Kidney (tissue), 14 donors: ENCODE data around the gene GPR52. TPM values are rescaled to one million over a fixed set of nuclear protein-coding genes. Genes with fewer than 3 reads are reported as not detected.
"Not testable (repeated sequence)": the region's sequence is repeated elsewhere in the genome, so short reads cannot be mapped to it uniquely, and the experiment has no call there.

ENCODE experiments used
- DNase-seq, 5 donors: peaks; one replicate each; pipeline ENCODE4 v3.0.0-alpha.2; 2013 to 2020
- FAIRE-seq: peaks from 2 replicates; lab custom pipeline; 2012; peaks lifted over from hg19 to GRCh38; lab: Jason Lieb, UNC
- H3K27ac ChIP-seq, 2 donors: one replicate each; pipeline ENCODE4 v1.7.0; 2013; ENCODE audit warnings: low read depth in 2 of 2, low read length in 2 of 2, inconsistent platforms in 1 of 2
- H3K27me3 ChIP-seq: one replicate; pipeline ENCODE4 v1.7.1; 2013; ENCODE audit warnings: low read length, inconsistent platforms; ENCODE audit not compliant: control insufficient read depth, insufficient read depth
- H3K36me3 ChIP-seq, 3 donors: one replicate each; pipeline versions ENCODE4 v1.7.0 to v1.7.1; 2013; ENCODE audit warnings: low read length in 3 of 3, control low read depth in 1 of 3, inconsistent platforms in 1 of 3; ENCODE audit not compliant: insufficient read depth in 3 of 3, control insufficient read depth in 2 of 3
- H3K4me1 ChIP-seq, 3 donors: one replicate each; pipeline versions ENCODE4 v1.7.0 to v1.7.1; 2013; ENCODE audit warnings: low read length in 3 of 3, inconsistent platforms in 1 of 3, low read depth in 1 of 3; ENCODE audit not compliant: control insufficient read depth in 2 of 3, insufficient read depth in 2 of 3
- H3K4me3 ChIP-seq, 3 donors: one replicate each; pipeline versions ENCODE4 v1.7.0 to v1.8.1; 2013; ENCODE audit warnings: low read length in 3 of 3, control low read depth in 1 of 3, inconsistent platforms in 1 of 3
- H3K9ac ChIP-seq, 3 donors: one replicate each; pipeline versions ENCODE4 v1.7.0 to v1.7.1; 2013; ENCODE audit warnings: low read length in 3 of 3, control low read depth in 1 of 3, inconsistent platforms in 1 of 3
- H3K9me3 ChIP-seq, 3 donors: one replicate each; pipeline versions ENCODE4 v1.7.0 to v1.7.1; 2013; ENCODE audit warnings: low read length in 3 of 3, control low read depth in 1 of 3, inconsistent platforms in 1 of 3; ENCODE audit not compliant: control insufficient read depth in 2 of 3, insufficient read depth in 1 of 3
- CTCF ChIP-seq: IDR thresholded peaks from 3 replicates; pipeline ENCODE4 v1.5.1; 2012; ENCODE audit warnings: mild to moderate bottlenecking, moderate library complexity, borderline replicate concordance; ENCODE audit not compliant: insufficient read depth; ENCODE audit errors: extremely low read depth
- intact Hi-C: fragments of 100-400 bp; cut with DNase I; formaldehyde crosslinking; loops from one replicate; pipeline ENCODE4 v1.11.1; 2022
- polyA plus RNA-seq: library from polyadenylated mRNA; stranded (reverse); fragments of 350-450 nt; fragmentation: Illumina TruSeq; extraction: RNeasy Lipid Tissue Mini Kit (QIAGEN cat#74804); gene quantifications from one replicate; pipeline ENCODE4 v1.2.3, GENCODE V29; 2014; ENCODE audit warnings: low read depth, low replicate concordance; ENCODE audit not compliant: insufficient read depth
- total RNA-seq: library from RNA; stranded (reverse); fragmentation: NEBNext Ultra II Directional; extraction: Animal tissue kit (Norgen Biotek cat#: 25700); gene quantifications from one replicate; pipeline ENCODE4 v1.2.1, GENCODE V29; 2021
- donor health status: control.
- donor health status: control.
- donor health status: control.
- donor health status: control.
- donor health status: control.
- donor health status: DM: yes; HTN: yes; CAD: no.
- donor health status: Normal renal cell carcinoma (clear cell type).

GPR52 gene
- total and polyA plus RNA-seq, 2 donors from 2014 or later: 2.7 TPM; not detected in 1

- intact Hi-C loops: no loop called here
- H3K4me1 ChIP-seq: no peaks in the 10 kb centered on the region
- H3K4me3 ChIP-seq: no peak overlapping the region
- no peak for TF ChIP-seq CTCF
- H3K9ac ChIP-seq: no peak overlapping the region
- no peaks in the 10 kb centered on the region for H3K36me3 ChIP-seq
- FAIRE-seq: no peak
- DNase-seq: no peak
- no peaks in the 10 kb centered on the region for H3K27me3 ChIP-seq
- H3K9me3 ChIP-seq: no peaks in the 10 kb centered on the region
- H3K27ac ChIP-seq: no peak overlapping the region
These were observed 39.6 kb upstream of the GPR52 start for GRCh38 chr1:174408146-174408545.

- DNase-seq, H3K9ac ChIP-seq, H3K4me3 ChIP-seq, intact Hi-C loops, H3K27me3 ChIP-seq, H3K27ac ChIP-seq, H3K36me3 ChIP-seq, FAIRE-seq, H3K9me3 ChIP-seq, H3K4me1 ChIP-seq: not testable (repeated sequence)
These were observed 38.0 kb upstream of the GPR52 start for GRCh38 chr1:174409801-174410200.

GRCh38 chr1:174413632-174414031 lies 34.1 kb upstream of the GPR52 start:
- Histone ChIP-seq H3K4me1 (no peaks in the 10 kb centered on the region), H3K27me3 (no peaks in the 10 kb centered on the region), H3K4me3 (no peak overlapping the region), H3K27ac (no peak overlapping the region), H3K36me3 (no peaks in the 10 kb centered on the region), H3K9ac (no peak overlapping the region), H3K9me3 (no peaks in the 10 kb centered on the region)
- DNase-seq (no peak), FAIRE-seq (no peak)
- peak; percentile 20 for TF ChIP-seq CTCF
- intact Hi-C loops: no loop called here

- H3K4me1 ChIP-seq: no peaks in the 10 kb centered on the region
- H3K4me3 ChIP-seq: peak overlapping the region in 1 of 3 donors; percentile 40
- H3K27me3 ChIP-seq: no peaks in the 10 kb centered on the region
- no peaks in the 10 kb centered on the region for H3K9me3 ChIP-seq
- no peaks in the 10 kb centered on the region for H3K36me3 ChIP-seq
- intact Hi-C loops: no loop called here
- DNase-seq (no peak), FAIRE-seq (peak; percentile 47)
- no peak overlapping the region for H3K9ac ChIP-seq
- no peak overlapping the region for H3K27ac ChIP-seq
- no peak for TF ChIP-seq CTCF
These were observed 33.6 kb upstream of the GPR52 start for GRCh38 chr1:174414203-174414602.
